Astrocyte (in vitro differentiated cells and primary cell): ENCODE measurements around the gene EXOSC10. TPM values are rescaled to one million over a fixed set of nuclear protein-coding genes. Genes with fewer than 3 reads are reported as not detected.
"Not testable (repeated sequence)": the region's sequence is repeated elsewhere in the genome, so short reads cannot be mapped to it uniquely, and the experiment has no call there.

Source experiments
- DNase-seq: peaks from one replicate; pipeline ENCODE4 v3.0.0-alpha.2; 2010; ENCODE audit warnings: low read depth
- FAIRE-seq: peaks from 2 replicates; lab custom pipeline; 2011; peaks lifted over from hg19 to GRCh38; lab: Jason Lieb, UNC
- H2AFZ ChIP-seq: 2 replicates; pipeline ENCODE4 v1.6.0; 2012; ENCODE audit warnings: low read depth, low read length, inconsistent platforms
- H3K27ac ChIP-seq: 2 replicates; pipeline ENCODE4 v1.5.1; 2011; ENCODE audit warnings: low read depth, low read length, inconsistent platforms
- H3K27me3 ChIP-seq: 2 replicates; pipeline ENCODE4 v1.6.0; 2011; ENCODE audit warnings: low read length, inconsistent platforms; ENCODE audit not compliant: insufficient read depth
- H3K36me3 ChIP-seq: 2 replicates; pipeline ENCODE4 v1.5.1; 2011; ENCODE audit warnings: low read length, inconsistent platforms; ENCODE audit not compliant: insufficient read depth
- H3K4me1 ChIP-seq: 2 replicates; pipeline ENCODE4 v1.5.1; 2011; ENCODE audit warnings: low read length, inconsistent platforms; ENCODE audit not compliant: insufficient read depth
- H3K4me2 ChIP-seq: 2 replicates; pipeline ENCODE4 v1.6.0; 2012; ENCODE audit warnings: low read length, inconsistent platforms
- H3K4me3 ChIP-seq: 2 replicates; pipeline ENCODE4 v1.5.1; 2011; ENCODE audit warnings: low read depth, mild to moderate bottlenecking, low read length, inconsistent platforms; ENCODE audit not compliant: insufficient read depth
- H3K79me2 ChIP-seq: 2 replicates; pipeline ENCODE4 v1.6.0; 2012; ENCODE audit warnings: mild to moderate bottlenecking, low read length, inconsistent platforms; ENCODE audit not compliant: insufficient read depth
- H3K9ac ChIP-seq: 2 replicates; pipeline ENCODE4 v1.6.0; 2012; ENCODE audit warnings: mild to moderate bottlenecking, low read length, inconsistent platforms
- H3K9me3 ChIP-seq: 2 replicates; pipeline ENCODE4 v1.5.1; 2012; ENCODE audit warnings: low read depth, mild to moderate bottlenecking, low read length, inconsistent platforms; ENCODE audit not compliant: insufficient read depth
- H4K20me1 ChIP-seq: 2 replicates; pipeline ENCODE4 v1.6.0; 2012; ENCODE audit warnings: low read length, inconsistent platforms; ENCODE audit not compliant: insufficient read depth
- H3K27ac Mint-ChIP-seq: one replicate; pipeline ENCODE4 v1.8.0; 2021; ENCODE audit warnings: mild to moderate bottlenecking, mixed read lengths; ENCODE audit not compliant: unreplicated experiment
- H3K27me3 Mint-ChIP-seq: one replicate; pipeline ENCODE4 v1.8.0; 2021; ENCODE audit warnings: low read depth, mixed read lengths; ENCODE audit not compliant: unreplicated experiment
- H3K36me3 Mint-ChIP-seq: one replicate; pipeline ENCODE4 v1.8.0; 2021; ENCODE audit warnings: low read depth, mixed read lengths; ENCODE audit not compliant: unreplicated experiment
- H3K4me1 Mint-ChIP-seq: one replicate; pipeline ENCODE4 v1.8.0; 2021; ENCODE audit warnings: low read depth, mixed read lengths; ENCODE audit not compliant: unreplicated experiment
- H3K4me3 Mint-ChIP-seq: one replicate; pipeline ENCODE4 v1.8.0; 2021; ENCODE audit warnings: mild to moderate bottlenecking, moderate library complexity, mixed read lengths; ENCODE audit not compliant: unreplicated experiment
- H3K9me3 Mint-ChIP-seq: one replicate; pipeline ENCODE4 v1.8.0; 2021; ENCODE audit warnings: mild to moderate bottlenecking, mixed read lengths; ENCODE audit not compliant: unreplicated experiment
- EZH2 ChIP-seq: IDR thresholded peaks from 2 replicates; pipeline ENCODE4 v1.6.1; 2012; ENCODE audit warnings: mild to moderate bottlenecking, low read length, inconsistent platforms; ENCODE audit not compliant: insufficient read depth
- total RNA-seq: library from RNA; stranded (reverse); gene quantifications from 2 replicates; pipeline ENCODE4 v1.2.1, GENCODE V29; 2021
- TF ChIP-seq, protein P1 (sequence below): IDR thresholded peaks from 2 replicates; pipeline ENCODE4 v1.5.1; 2011; ENCODE audit warnings: low read depth, mild to moderate bottlenecking, inconsistent platforms, low read length, moderate library complexity; ENCODE audit not compliant: insufficient read depth

The EXOSC10 gene
- total RNA-seq, 1 donor from 2014 or later = 56.8 TPM

GRCh38 chr1:11078631-11079030 is 21.0 kb downstream of the EXOSC10 start:
- H3K9me3 ChIP-seq = no peaks in the 10 kb centered on the region
- no peak overlapping the region for H3K27ac Mint-ChIP-seq
- DNase-seq (peak; percentile 33), FAIRE-seq (no peak)
- TF ChIP-seq, protein P1, sequence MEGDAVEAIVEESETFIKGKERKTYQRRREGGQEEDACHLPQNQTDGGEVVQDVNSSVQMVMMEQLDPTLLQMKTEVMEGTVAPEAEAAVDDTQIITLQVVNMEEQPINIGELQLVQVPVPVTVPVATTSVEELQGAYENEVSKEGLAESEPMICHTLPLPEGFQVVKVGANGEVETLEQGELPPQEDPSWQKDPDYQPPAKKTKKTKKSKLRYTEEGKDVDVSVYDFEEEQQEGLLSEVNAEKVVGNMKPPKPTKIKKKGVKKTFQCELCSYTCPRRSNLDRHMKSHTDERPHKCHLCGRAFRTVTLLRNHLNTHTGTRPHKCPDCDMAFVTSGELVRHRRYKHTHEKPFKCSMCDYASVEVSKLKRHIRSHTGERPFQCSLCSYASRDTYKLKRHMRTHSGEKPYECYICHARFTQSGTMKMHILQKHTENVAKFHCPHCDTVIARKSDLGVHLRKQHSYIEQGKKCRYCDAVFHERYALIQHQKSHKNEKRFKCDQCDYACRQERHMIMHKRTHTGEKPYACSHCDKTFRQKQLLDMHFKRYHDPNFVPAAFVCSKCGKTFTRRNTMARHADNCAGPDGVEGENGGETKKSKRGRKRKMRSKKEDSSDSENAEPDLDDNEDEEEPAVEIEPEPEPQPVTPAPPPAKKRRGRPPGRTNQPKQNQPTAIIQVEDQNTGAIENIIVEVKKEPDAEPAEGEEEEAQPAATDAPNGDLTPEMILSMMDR = no peak
- TF ChIP-seq EZH2 = no peak
- H3K79me2 ChIP-seq = no peaks in the 10 kb centered on the region
- no peak overlapping the region for H3K4me2 ChIP-seq
- H3K27ac ChIP-seq = no peak overlapping the region
- peaks cover 11% of the 10 kb centered on the region for H4K20me1 ChIP-seq
- H3K36me3 Mint-ChIP-seq = peaks cover 18% of the 10 kb centered on the region
- no peaks in the 10 kb centered on the region for H3K4me1 ChIP-seq
- no peak overlapping the region for H2AFZ ChIP-seq
- H3K4me1 Mint-ChIP-seq = no peaks in the 10 kb centered on the region
- no peak overlapping the region for H3K9ac ChIP-seq
- peaks cover 65% of the 10 kb centered on the region for H3K36me3 ChIP-seq
- H3K4me3 Mint-ChIP-seq = no peak overlapping the region
- H3K27me3 ChIP-seq = no peaks in the 10 kb centered on the region
- no peaks in the 10 kb centered on the region for H3K9me3 Mint-ChIP-seq
- no peak overlapping the region for H3K4me3 ChIP-seq
- H3K27me3 Mint-ChIP-seq = no peaks in the 10 kb centered on the region

DNA sequence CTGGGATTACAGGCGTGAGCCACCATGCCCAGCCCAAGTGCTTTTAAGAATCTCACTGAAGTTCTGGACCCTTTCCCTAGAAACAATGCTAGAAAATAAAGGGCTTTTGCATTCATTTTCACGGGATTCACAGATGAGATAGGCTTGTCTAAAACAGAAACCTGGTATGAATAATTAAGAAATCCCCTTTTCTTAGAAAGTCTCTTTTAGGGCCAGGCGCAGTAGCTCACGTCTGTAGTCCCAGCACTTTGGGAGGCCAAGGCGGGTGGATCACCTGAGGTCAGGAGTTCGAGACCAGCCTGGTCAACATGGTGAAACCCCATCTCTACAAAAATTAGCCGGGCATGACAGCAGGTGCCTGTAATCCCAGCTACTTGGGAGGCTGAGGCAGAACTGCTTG is 26.3 kb downstream of the EXOSC10 start:
- not testable (repeated sequence) for H3K4me1 Mint-ChIP-seq, H3K4me1 ChIP-seq, DNase-seq, H4K20me1 ChIP-seq, H3K27me3 Mint-ChIP-seq, H3K4me3 Mint-ChIP-seq, H2AFZ ChIP-seq, H3K27me3 ChIP-seq, H3K9ac ChIP-seq, H3K9me3 Mint-ChIP-seq, H3K4me2 ChIP-seq, H3K9me3 ChIP-seq, FAIRE-seq, H3K27ac ChIP-seq, H3K4me3 ChIP-seq, H3K79me2 ChIP-seq, H3K27ac Mint-ChIP-seq
- H3K36me3 Mint-ChIP-seq = peaks cover 19% of the 10 kb centered on the region
- peaks cover 54% of the 10 kb centered on the region for H3K36me3 ChIP-seq

- Mint-ChIP-seq H3K4me1 (no peaks in the 10 kb centered on the region), H3K9me3 (no peaks in the 10 kb centered on the region), H3K27me3 (no peaks in the 10 kb centered on the region), H3K4me3 (no peak overlapping the region), H3K27ac (no peak overlapping the region), H3K36me3 (peaks cover 22% of the 10 kb centered on the region)
- TF ChIP-seq, protein P1 = no peak
- no peak for TF ChIP-seq EZH2
- no peak overlapping the region for H3K4me3 ChIP-seq
- DNase-seq = no peak
- H4K20me1 ChIP-seq = peaks cover 7% of the 10 kb centered on the region
- H3K36me3 ChIP-seq = peaks cover 59% of the 10 kb centered on the region
- no peaks in the 10 kb centered on the region for H3K79me2 ChIP-seq
- H3K4me2 ChIP-seq = no peak overlapping the region
- no peaks in the 10 kb centered on the region for H3K4me1 ChIP-seq
- no peak overlapping the region for H3K9ac ChIP-seq
- no peaks in the 10 kb centered on the region for H3K9me3 ChIP-seq
- no peak for FAIRE-seq
- no peaks in the 10 kb centered on the region for H3K27me3 ChIP-seq
- no peak overlapping the region for H2AFZ ChIP-seq
- H3K27ac ChIP-seq = no peak overlapping the region
Measured at GRCh38 chr1:11072216-11072917, 27.3 kb downstream of the EXOSC10 start.
